ENCODE results near the gene PDCD4. TPM values are rescaled to one million over a fixed set of nuclear protein-coding genes. Genes with fewer than 3 reads are reported as not detected.

Gene PDCD4
- total RNA-seq, 2 donors from 2014 or later: 53.5 to 91.3 TPM

DNA sequence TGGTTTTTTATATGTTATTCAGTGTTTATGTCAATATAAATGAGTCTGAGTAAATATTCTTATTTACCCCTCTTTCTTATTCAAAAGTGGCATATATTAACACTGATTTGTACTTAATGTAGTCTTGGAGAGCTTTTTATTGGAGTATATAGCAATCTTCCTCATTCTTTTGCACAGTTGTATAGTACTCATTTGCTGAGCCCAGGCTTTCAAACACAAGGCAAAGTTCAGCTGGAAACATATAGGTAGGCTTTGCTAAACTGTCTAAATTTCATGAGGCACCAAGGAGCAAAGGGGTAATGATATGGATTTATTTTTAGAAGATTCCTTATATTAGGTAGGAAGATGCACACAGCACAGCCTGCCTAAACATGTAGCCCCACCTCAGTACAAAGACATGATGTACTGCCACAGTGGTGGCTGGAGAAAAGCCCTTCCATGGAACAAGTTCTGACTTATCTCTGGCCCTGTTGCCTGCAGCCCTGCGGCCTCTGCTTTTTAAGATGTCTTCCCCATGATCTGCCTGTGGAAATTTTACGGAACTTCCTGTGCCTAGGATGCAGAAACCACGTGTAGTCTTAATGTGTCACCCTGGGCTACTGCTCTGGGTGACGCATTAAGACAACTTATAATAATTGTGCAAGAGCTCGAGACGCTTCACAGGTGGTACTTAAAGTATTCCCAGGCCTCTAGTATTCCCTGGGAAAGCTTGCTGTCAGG lies 9.6 kb upstream of the PDCD4 start:
- no peak for TF ChIP-seq CTCF (IDR thresholded peaks at IDR 0.05)
- ATAC-seq (ENCODE audit: insufficient number of reproducible peaks, low FRiP score, low read depth): no peak
- peaks cover 37 to 66% of the 10 kb centered on the region in 2 donors for H3K4me1 ChIP-seq (ENCODE audit: control insufficient read depth in 1 of 2, low read depth in 2 of 2)
- no peaks in the 10 kb centered on the region for H3K27me3 ChIP-seq (replicated peaks; ENCODE audit: insufficient read depth)
- H3K27ac ChIP-seq: no peak overlapping the region
- H3K9me3 ChIP-seq: no peaks in the 10 kb centered on the region
- no peak for DNase-seq (ENCODE audit: low spot score)
- no peaks in the 10 kb centered on the region for H3K36me3 ChIP-seq
- H3K4me3 ChIP-seq: no peak overlapping the region

DNA sequence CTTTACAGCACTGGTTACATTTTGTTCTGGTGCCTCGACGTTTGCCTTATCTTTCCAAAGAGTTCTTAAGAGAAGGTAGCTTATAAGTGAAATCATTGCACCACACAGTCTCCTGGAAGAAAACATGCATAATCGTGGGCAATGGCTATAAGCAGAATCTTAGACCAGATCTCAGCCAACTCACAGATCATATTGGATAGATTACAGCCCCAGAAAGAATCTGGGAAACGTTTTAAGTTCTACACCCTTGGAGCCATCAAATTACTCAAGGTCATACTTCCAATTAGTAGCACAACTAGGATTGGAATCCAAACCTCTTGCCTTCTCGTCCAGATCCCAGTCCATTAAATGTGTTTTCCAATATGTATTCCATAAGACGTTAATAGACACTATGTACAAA lies 8.8 kb upstream of the PDCD4 start:
- H3K36me3 ChIP-seq: no peaks in the 10 kb centered on the region
- ATAC-seq (ENCODE audit: insufficient number of reproducible peaks, low FRiP score, low read depth) (no peak), DNase-seq (ENCODE audit: low spot score) (no peak)
- H3K4me1 ChIP-seq (ENCODE audit: control insufficient read depth in 1 of 2, low read depth in 2 of 2): peaks cover 39 to 66% of the 10 kb centered on the region in 2 donors
- TF ChIP-seq CTCF (IDR thresholded peaks at IDR 0.05): no peak
- H3K9me3 ChIP-seq: no peaks in the 10 kb centered on the region
- H3K27ac ChIP-seq: no peak overlapping the region
- no peaks in the 10 kb centered on the region for H3K27me3 ChIP-seq (replicated peaks; ENCODE audit: insufficient read depth)
- no peak overlapping the region for H3K4me3 ChIP-seq

DNA sequence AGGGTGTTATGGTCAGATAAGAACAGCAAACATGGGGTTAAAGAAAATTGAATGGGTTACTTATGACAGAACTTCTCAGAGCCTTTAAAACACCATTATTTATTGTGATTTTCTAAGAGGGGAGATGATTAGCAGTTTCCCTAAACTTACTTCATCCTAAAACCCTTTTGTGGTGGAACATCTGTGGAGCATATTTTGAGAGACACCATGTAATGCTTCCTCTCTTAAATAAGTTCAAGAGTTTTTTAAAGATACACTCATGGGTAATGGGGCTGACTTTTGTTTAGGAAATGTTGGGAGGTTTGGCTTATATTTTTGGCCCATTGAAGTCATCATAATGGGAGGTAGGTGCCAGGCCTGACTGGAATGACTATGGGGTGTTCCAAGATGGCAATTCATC lies 8.4 kb upstream of the PDCD4 start:
- no peak for ATAC-seq (ENCODE audit: insufficient number of reproducible peaks, low FRiP score, low read depth)

GRCh38 chr10:110863956-110864355 lies 7.8 kb upstream of the PDCD4 start:
- TF ChIP-seq CTCF (IDR thresholded peaks at IDR 0.05): no peak
- peaks cover 44 to 70% of the 10 kb centered on the region in 2 donors for H3K4me1 ChIP-seq (ENCODE audit: control insufficient read depth in 1 of 2, low read depth in 2 of 2)
- no peaks in the 10 kb centered on the region for H3K9me3 ChIP-seq
- no peak overlapping the region for H3K4me3 ChIP-seq
- no peak for DNase-seq (ENCODE audit: low spot score)
- peak overlapping the region in 1 of 2 donors; percentile 95 for H3K27ac ChIP-seq
- H3K27me3 ChIP-seq (replicated peaks; ENCODE audit: insufficient read depth): no peaks in the 10 kb centered on the region
- ATAC-seq (ENCODE audit: insufficient number of reproducible peaks, low FRiP score, low read depth): no peak
- H3K36me3 ChIP-seq: no peaks in the 10 kb centered on the region

More for the DNA sequence above, 8.4 kb upstream of the PDCD4 start:
- Histone ChIP-seq H3K27me3 (replicated peaks; ENCODE audit: insufficient read depth) (no peaks in the 10 kb centered on the region), H3K36me3 (no peaks in the 10 kb centered on the region), H3K9me3 (no peaks in the 10 kb centered on the region), H3K4me1 (ENCODE audit: control insufficient read depth in 1 of 2, low read depth in 2 of 2) (peaks cover 42 to 68% of the 10 kb centered on the region in 2 donors), H3K27ac (peak overlapping the region in 1 of 2 donors; percentile 95), H3K4me3 (no peak overlapping the region)
- TF ChIP-seq CTCF (IDR thresholded peaks at IDR 0.05): no peak
- DNase-seq (ENCODE audit: low spot score): no peak

- ATAC-seq (ENCODE audit: insufficient number of reproducible peaks, low FRiP score, low read depth): no peak
Measured at GRCh38 chr10:110864662-110865140, 7.0 kb upstream of the PDCD4 start.

More at GRCh38 chr10:110864662-110865140, 7.0 kb upstream of the PDCD4 start:
- no peaks in the 10 kb centered on the region for H3K27me3 ChIP-seq (replicated peaks; ENCODE audit: insufficient read depth)
- no peaks in the 10 kb centered on the region for H3K9me3 ChIP-seq
- TF ChIP-seq CTCF (IDR thresholded peaks at IDR 0.05): no peak
- no peaks in the 10 kb centered on the region for H3K36me3 ChIP-seq
- DNase-seq (ENCODE audit: low spot score): no peak
- H3K4me3 ChIP-seq: peak overlapping the region; percentile 40
- peak overlapping the region; percentile 89 to 95 for H3K27ac ChIP-seq
- H3K4me1 ChIP-seq (ENCODE audit: control insufficient read depth in 1 of 2, low read depth in 2 of 2): peaks cover 39 to 63% of the 10 kb centered on the region in 2 donors
